Measurements from ENCODE around the gene ACSM5. TPM values are rescaled to one million over a fixed set of nuclear protein-coding genes. Genes with fewer than 3 reads are reported as not detected.
"Not testable (repeated sequence)": the region's sequence is repeated elsewhere in the genome, so short reads cannot be mapped to it uniquely, and the experiment has no call there.

Gene ACSM5
- total RNA-seq, 1 experiment from 2014 or later: not detected

DNA sequence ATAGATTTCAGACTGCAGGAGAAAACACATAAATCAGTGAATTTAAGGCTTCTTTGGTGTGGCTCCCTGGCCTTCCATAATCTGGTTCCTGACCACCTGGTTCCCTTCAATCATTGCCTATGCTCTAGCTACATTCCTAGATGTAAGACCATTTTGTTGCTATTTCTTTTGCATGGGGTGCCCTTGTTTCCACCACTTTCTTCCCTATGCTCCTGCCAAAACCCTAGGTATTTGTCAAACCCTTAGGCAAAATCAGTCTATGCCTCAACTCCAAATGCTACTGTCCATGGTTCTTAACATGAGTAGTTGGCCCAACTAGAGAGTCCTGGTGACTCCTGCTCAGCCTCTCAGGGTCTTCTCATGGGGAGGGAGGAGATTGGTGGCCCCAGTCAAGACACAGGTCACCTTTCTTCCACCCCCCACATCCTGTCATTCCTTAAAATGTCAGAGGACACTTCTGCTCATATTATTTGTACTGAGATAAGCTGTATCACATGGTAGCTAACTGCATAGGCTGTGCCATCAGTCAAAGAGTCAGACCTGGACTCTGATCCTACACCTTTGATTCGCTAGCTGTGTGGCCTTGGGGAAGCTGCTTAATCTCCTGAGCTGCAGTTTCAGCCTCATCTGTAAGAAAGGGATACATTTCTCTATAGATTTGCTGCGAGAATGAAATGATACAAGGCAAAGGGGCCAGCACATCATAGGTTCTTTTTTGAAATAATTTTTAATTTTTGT, 15.0 kb downstream of the ACSM5 start:
- ChIA-PET POLR2A (ENCODE audit: low non-redundant PET) (no interaction called here), CTCF (no interaction called here)
- Histone ChIP-seq H3K4me3 (ENCODE audit: low read depth, low read length, poor library complexity, severe bottlenecking) (no peak overlapping the region), H3K27ac (ENCODE audit: low read depth, low read length, poor library complexity, severe bottlenecking) (no peak overlapping the region), H3K9me3 (ENCODE audit: low read depth, low read length, poor library complexity, severe bottlenecking) (no peaks in the 10 kb centered on the region), H3K4me1 (ENCODE audit: insufficient read depth, low read length, poor library complexity, severe bottlenecking) (no peaks in the 10 kb centered on the region), H3K36me3 (ENCODE audit: insufficient read depth, low read length, poor library complexity, severe bottlenecking) (no peaks in the 10 kb centered on the region), H3K27me3 (replicated peaks; ENCODE audit: insufficient read depth, low read depth, low read length, poor library complexity) (no peaks in the 10 kb centered on the region)
- intact Hi-C loops (cut with micrococcal nuclease; ENCODE audit: unreplicated experiment): no loop called here
- TF ChIP-seq EZH2 (IDR thresholded peaks at IDR 0.05; ENCODE audit: borderline replicate concordance, low read depth, low read length, poor library complexity, severe bottlenecking): no peak
- TF ChIP-seq, protein P1, sequence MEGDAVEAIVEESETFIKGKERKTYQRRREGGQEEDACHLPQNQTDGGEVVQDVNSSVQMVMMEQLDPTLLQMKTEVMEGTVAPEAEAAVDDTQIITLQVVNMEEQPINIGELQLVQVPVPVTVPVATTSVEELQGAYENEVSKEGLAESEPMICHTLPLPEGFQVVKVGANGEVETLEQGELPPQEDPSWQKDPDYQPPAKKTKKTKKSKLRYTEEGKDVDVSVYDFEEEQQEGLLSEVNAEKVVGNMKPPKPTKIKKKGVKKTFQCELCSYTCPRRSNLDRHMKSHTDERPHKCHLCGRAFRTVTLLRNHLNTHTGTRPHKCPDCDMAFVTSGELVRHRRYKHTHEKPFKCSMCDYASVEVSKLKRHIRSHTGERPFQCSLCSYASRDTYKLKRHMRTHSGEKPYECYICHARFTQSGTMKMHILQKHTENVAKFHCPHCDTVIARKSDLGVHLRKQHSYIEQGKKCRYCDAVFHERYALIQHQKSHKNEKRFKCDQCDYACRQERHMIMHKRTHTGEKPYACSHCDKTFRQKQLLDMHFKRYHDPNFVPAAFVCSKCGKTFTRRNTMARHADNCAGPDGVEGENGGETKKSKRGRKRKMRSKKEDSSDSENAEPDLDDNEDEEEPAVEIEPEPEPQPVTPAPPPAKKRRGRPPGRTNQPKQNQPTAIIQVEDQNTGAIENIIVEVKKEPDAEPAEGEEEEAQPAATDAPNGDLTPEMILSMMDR (conservative IDR thresholded peaks at IDR 0.05; ENCODE audit: low read depth, low read length): no peak
- no peak for DNase-seq (ENCODE audit: low spot score)
- BruUV-seq (replicated peaks): no TSS peak

DNA sequence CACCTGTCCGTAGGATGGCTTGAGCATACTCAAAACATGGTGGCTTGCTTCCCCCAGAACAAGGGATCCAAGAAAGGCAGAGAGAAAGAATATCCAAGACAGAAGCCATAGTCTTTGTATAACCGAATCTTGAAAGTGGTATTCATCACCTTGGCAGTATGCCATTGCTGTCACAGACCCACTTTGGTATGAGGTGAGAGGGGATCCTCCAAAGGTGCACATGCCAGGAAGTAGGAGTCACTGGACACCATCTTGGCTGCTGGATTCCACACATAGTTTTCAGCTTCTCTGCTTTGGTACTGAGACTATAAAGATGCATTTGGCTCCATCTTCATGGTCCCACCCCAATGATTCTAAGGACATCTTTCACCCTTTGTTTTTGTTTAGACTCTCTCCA, 18.1 kb downstream of the ACSM5 start:
- H3K27ac ChIP-seq (ENCODE audit: low read depth, low read length, poor library complexity, severe bottlenecking); H3K27me3 ChIP-seq (replicated peaks; ENCODE audit: insufficient read depth, low read depth, low read length, poor library complexity); DNase-seq (ENCODE audit: low spot score); H3K4me1 ChIP-seq (ENCODE audit: insufficient read depth, low read length, poor library complexity, severe bottlenecking); BruUV-seq (replicated peaks); POLR2A ChIA-PET (ENCODE audit: low non-redundant PET); H3K4me3 ChIP-seq (ENCODE audit: low read depth, low read length, poor library complexity, severe bottlenecking); CTCF ChIA-PET; H3K9me3 ChIP-seq (ENCODE audit: low read depth, low read length, poor library complexity, severe bottlenecking); H3K36me3 ChIP-seq (ENCODE audit: insufficient read depth, low read length, poor library complexity, severe bottlenecking); intact Hi-C loops (cut with micrococcal nuclease; ENCODE audit: unreplicated experiment): not testable (repeated sequence)

DNA sequence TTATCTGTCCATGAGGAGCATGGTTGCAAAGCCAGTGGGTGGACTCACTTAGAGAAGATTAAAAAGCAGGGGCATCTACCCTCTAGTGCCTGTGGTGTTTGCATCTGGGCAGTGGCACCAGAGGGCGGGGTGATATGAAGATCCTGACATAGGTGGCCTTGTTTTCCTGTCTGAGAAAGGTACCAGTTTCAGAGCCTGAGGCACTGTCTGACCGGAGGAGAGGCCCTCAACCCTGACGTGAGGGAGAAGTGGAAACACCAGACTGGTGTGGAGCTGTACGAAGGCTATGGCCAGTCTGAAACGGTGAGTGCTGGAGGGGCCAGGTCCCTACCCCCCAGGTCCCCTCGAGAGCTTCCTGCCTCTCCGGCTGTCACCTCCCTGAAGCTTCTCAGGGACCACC, 20.2 kb downstream of the ACSM5 start:
- H3K9me3 ChIP-seq (ENCODE audit: low read depth, low read length, poor library complexity, severe bottlenecking); H3K27ac ChIP-seq (ENCODE audit: low read depth, low read length, poor library complexity, severe bottlenecking); H3K36me3 ChIP-seq (ENCODE audit: insufficient read depth, low read length, poor library complexity, severe bottlenecking); H3K4me3 ChIP-seq (ENCODE audit: low read depth, low read length, poor library complexity, severe bottlenecking); DNase-seq (ENCODE audit: low spot score); POLR2A ChIA-PET (ENCODE audit: low non-redundant PET); H3K4me1 ChIP-seq (ENCODE audit: insufficient read depth, low read length, poor library complexity, severe bottlenecking); CTCF ChIA-PET; intact Hi-C loops (cut with micrococcal nuclease; ENCODE audit: unreplicated experiment); BruUV-seq (replicated peaks): not testable (repeated sequence)
- H3K27me3 ChIP-seq (replicated peaks; ENCODE audit: insufficient read depth, low read depth, low read length, poor library complexity): peaks cover 10% of the 10 kb centered on the region

DNA sequence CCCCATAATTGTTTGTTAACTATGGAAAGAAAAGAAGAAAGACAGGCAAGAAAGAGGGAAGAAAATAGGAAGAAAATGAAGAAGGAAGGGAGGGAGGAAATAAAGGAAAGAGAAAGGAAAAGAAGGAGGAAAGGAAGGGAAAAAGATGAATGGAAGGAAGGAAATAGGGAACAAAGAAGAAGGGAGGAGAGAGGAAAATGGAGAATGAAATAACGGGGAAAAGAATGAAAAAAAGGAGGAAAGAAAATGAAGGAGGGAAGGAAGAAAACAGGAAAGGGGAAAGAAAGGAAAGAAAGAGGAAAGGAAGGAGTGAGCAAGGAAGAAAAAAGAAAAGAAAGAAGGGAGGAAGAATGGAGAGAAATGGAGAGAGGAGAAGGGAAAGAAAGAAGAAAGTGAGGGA, 21.1 kb downstream of the ACSM5 start:
- intact Hi-C loops (cut with micrococcal nuclease; ENCODE audit: unreplicated experiment); DNase-seq (ENCODE audit: low spot score); BruUV-seq (replicated peaks); H3K4me3 ChIP-seq (ENCODE audit: low read depth, low read length, poor library complexity, severe bottlenecking); CTCF ChIA-PET; H3K36me3 ChIP-seq (ENCODE audit: insufficient read depth, low read length, poor library complexity, severe bottlenecking); H3K9me3 ChIP-seq (ENCODE audit: low read depth, low read length, poor library complexity, severe bottlenecking); H3K4me1 ChIP-seq (ENCODE audit: insufficient read depth, low read length, poor library complexity, severe bottlenecking); POLR2A ChIA-PET (ENCODE audit: low non-redundant PET); H3K27ac ChIP-seq (ENCODE audit: low read depth, low read length, poor library complexity, severe bottlenecking): not testable (repeated sequence)
- H3K27me3 ChIP-seq (replicated peaks; ENCODE audit: insufficient read depth, low read depth, low read length, poor library complexity): peaks cover 10% of the 10 kb centered on the region

DNA sequence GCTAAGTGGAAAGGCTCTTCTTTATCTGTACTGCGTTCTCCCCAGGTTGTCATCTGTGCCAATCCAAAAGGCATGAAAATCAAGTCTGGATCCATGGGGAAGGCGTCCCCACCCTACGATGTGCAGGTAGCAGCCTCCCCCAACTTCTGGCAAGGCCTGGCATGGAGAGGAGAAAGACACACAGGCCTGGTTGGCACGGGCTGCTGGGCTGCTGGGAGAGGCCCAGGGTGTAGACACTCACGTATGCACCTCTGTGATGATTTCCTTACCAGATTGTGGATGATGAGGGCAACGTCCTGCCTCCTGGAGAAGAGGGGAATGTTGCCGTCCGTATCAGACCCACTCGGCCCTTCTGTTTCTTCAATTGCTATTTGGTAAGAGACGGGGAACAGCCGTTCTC, 21.6 kb downstream of the ACSM5 start:
- Histone ChIP-seq H3K36me3 (ENCODE audit: insufficient read depth, low read length, poor library complexity, severe bottlenecking) (no peaks in the 10 kb centered on the region), H3K27ac (ENCODE audit: low read depth, low read length, poor library complexity, severe bottlenecking) (no peak overlapping the region), H3K27me3 (replicated peaks; ENCODE audit: insufficient read depth, low read depth, low read length, poor library complexity) (peaks cover 10% of the 10 kb centered on the region), H3K9me3 (ENCODE audit: low read depth, low read length, poor library complexity, severe bottlenecking) (no peaks in the 10 kb centered on the region), H3K4me3 (ENCODE audit: low read depth, low read length, poor library complexity, severe bottlenecking) (no peak overlapping the region), H3K4me1 (ENCODE audit: insufficient read depth, low read length, poor library complexity, severe bottlenecking) (no peaks in the 10 kb centered on the region)
- TF ChIP-seq, protein P1 (conservative IDR thresholded peaks at IDR 0.05; ENCODE audit: low read depth, low read length): no peak
- no peak for TF ChIP-seq EZH2 (IDR thresholded peaks at IDR 0.05; ENCODE audit: borderline replicate concordance, low read depth, low read length, poor library complexity, severe bottlenecking)
- DNase-seq (ENCODE audit: low spot score): no peak
- no TSS peak for BruUV-seq (replicated peaks)
- intact Hi-C loops (cut with micrococcal nuclease; ENCODE audit: unreplicated experiment): no loop called here
- POLR2A ChIA-PET (ENCODE audit: low non-redundant PET): no interaction called here
- CTCF ChIA-PET: no interaction called here

DNA sequence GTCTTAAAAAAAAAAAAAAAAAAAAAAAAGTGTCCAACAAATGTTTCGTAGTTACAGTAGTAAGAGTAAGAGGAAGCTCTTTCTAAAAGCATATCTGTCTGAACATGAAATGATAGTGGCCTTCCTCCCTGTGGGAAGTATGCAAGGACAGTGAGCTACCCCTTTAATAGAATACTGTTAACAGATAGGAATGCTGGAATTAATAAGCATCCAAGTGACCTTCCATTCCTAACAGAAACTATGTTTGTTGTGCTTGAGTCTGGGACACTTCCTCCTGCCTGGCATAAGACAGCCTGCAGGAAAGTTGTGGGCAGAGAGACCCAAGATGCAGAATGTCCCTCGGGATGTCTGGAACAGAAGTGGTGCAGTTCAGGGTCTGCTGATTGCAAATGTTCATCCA, 29.6 kb downstream of the ACSM5 start:
- DNase-seq (ENCODE audit: low spot score); H3K27ac ChIP-seq (ENCODE audit: low read depth, low read length, poor library complexity, severe bottlenecking); BruUV-seq (replicated peaks); H3K9me3 ChIP-seq (ENCODE audit: low read depth, low read length, poor library complexity, severe bottlenecking); H3K27me3 ChIP-seq (replicated peaks; ENCODE audit: insufficient read depth, low read depth, low read length, poor library complexity); POLR2A ChIA-PET (ENCODE audit: low non-redundant PET); intact Hi-C loops (cut with micrococcal nuclease; ENCODE audit: unreplicated experiment); H3K4me1 ChIP-seq (ENCODE audit: insufficient read depth, low read length, poor library complexity, severe bottlenecking); CTCF ChIA-PET; H3K4me3 ChIP-seq (ENCODE audit: low read depth, low read length, poor library complexity, severe bottlenecking); H3K36me3 ChIP-seq (ENCODE audit: insufficient read depth, low read length, poor library complexity, severe bottlenecking): not testable (repeated sequence)

Data from A673 (cell line).